ENCODE data around the gene CLCN1. TPM values are rescaled to one million over a fixed set of nuclear protein-coding genes. Genes with fewer than 3 reads are reported as not detected.

Gene CLCN1
- polyA plus RNA-seq, 2 of the 4 experiments (the other 2 are of a cell fraction): 0.08 TPM; not detected in 1

GRCh38 chr7:143384148-143384547, 68.2 kb downstream of the CLCN1 start:
- TF ChIP-seq TP53 (CRISPR knock-in tag; IDR thresholded peaks at IDR 0.05) (no peak), ZFP36 (IDR thresholded peaks at IDR 0.05; ENCODE audit: borderline replicate concordance, partially characterized antibody) (no peak), NPAS2 (CRISPR knock-in tag; IDR thresholded peaks at IDR 0.05; ENCODE audit: borderline replicate concordance) (no peak), ATOH8 (CRISPR knock-in tag; IDR thresholded peaks at IDR 0.05; ENCODE audit: low read depth) (no peak), CHD4 (IDR thresholded peaks at IDR 0.05; ENCODE audit: borderline replicate concordance) (no peak), JUNB (IDR thresholded peaks at IDR 0.05) (no peak), HOXB13 (CRISPR knock-in tag; IDR thresholded peaks at IDR 0.05; ENCODE audit: low read depth) (no peak), MAFK (IDR thresholded peaks at IDR 0.05; ENCODE audit: partially characterized antibody) (no peak), CBX2 (IDR thresholded peaks at IDR 0.05; ENCODE audit: borderline replicate concordance, low read depth) (no peak), HMGXB4 (CRISPR knock-in tag; IDR thresholded peaks at IDR 0.05; ENCODE audit: borderline replicate concordance) (no peak), RARB (CRISPR knock-in tag; IDR thresholded peaks at IDR 0.05) (no peak), RAD21 (conservative IDR thresholded peaks at IDR 0.05 in 1 of 2, IDR thresholded peaks at IDR 0.05 in 1 of 2) (no peak), MYC (IDR thresholded peaks at IDR 0.05; ENCODE audit: borderline replicate concordance, low read length) (no peak), ZC3H11A (IDR thresholded peaks at IDR 0.05) (no peak), EP300 (IDR thresholded peaks at IDR 0.05) (no peak), GATA3 (IDR thresholded peaks at IDR 0.05; ENCODE audit: borderline replicate concordance) (no peak), JUN (IDR thresholded peaks at IDR 0.05) (no peak), MAX (IDR thresholded peaks at IDR 0.05) (no peak), ELK1 (IDR thresholded peaks at IDR 0.05; ENCODE audit: low read depth, low read length) (no peak), RCOR1 (IDR thresholded peaks at IDR 0.05; ENCODE audit: low read depth, low read length) (no peak)
- CTCF ChIA-PET: interaction anchor here (0.9 to 2.7 kb wide), 7 partner anchors 12 to 42 kb away, joined by 3 to 18 read pairs (median 6); partner anchors contain the start of gene EPHA1
- ATAC-seq: no peak
- Histone ChIP-seq H3K4me2 (peak overlapping the region; percentile 83), H3K4me1 (peaks cover 46% of the 10 kb centered on the region), H3K4me3 (no peak overlapping the region), H3K9me3 (no peaks in the 10 kb centered on the region), H3K27ac (no peak overlapping the region)
- 89% methylated on average over 5 of the region's 5 CpGs for WGBS (ENCODE audit: missing lambda C conversion rate)
- no peak for DNase-seq (ENCODE audit: low read depth in 1 of 2, low spot score in 1 of 2)
- POLR2A ChIA-PET: no interaction called here
- FAIRE-seq: no peak

- no peaks in the 10 kb centered on the region for H3K9me3 ChIP-seq
- no peak for DNase-seq (ENCODE audit: low read depth in 1 of 2, low spot score in 1 of 2)
- ATAC-seq: no peak
- CTCF ChIA-PET: interaction anchor here (0.9 to 2.7 kb wide), 7 partner anchors 11 to 43 kb away, joined by 3 to 18 read pairs (median 6); partner anchors contain the start of gene EPHA1
- H3K27ac ChIP-seq: peak overlapping the region in 1 of 2 experiments; percentile 8; a peak in 1 of 6 replicates
- H3K4me2 ChIP-seq: peak overlapping the region; percentile 83
- POLR2A ChIA-PET: no interaction called here
- 91% methylated on average over 14 of the region's 14 CpGs for WGBS (ENCODE audit: missing lambda C conversion rate)
- FAIRE-seq: no peak
- peaks cover 39% of the 10 kb centered on the region for H3K4me1 ChIP-seq
- no peak overlapping the region for H3K4me3 ChIP-seq
- TF ChIP-seq EHF (CRISPR knock-in tag; IDR thresholded peaks at IDR 0.05) (no peak), MAFK (IDR thresholded peaks at IDR 0.05; ENCODE audit: partially characterized antibody) (no peak), MAX (IDR thresholded peaks at IDR 0.05) (no peak), CEBPB (IDR thresholded peaks at IDR 0.05) (no peak), FOSL2 (IDR thresholded peaks at IDR 0.05) (no peak), FOSL2 (CRISPR knock-in tag; IDR thresholded peaks at IDR 0.05) (no peak), EP300 (IDR thresholded peaks at IDR 0.05) (no peak), REST (IDR thresholded peaks at IDR 0.05) (no peak), HOXA7 (CRISPR knock-in tag; IDR thresholded peaks at IDR 0.05) (no peak)
These were observed 69.0 kb downstream of the CLCN1 start for GRCh38 chr7:143384661-143385631.
